ENCODE measurements around the gene EMILIN1. TPM values are rescaled to one million over a fixed set of nuclear protein-coding genes. Genes with fewer than 3 reads are reported as not detected.
A peak's percentile ranks its signal among the peaks of the same experiment; 100 is the strongest.
"Not testable (repeated sequence)": the region's sequence is repeated elsewhere in the genome, so short reads cannot be mapped to it uniquely, and the experiment has no call there.

Gene EMILIN1
- total RNA-seq, 1 donor from 2014 or later, result 42.3 TPM

GRCh38 chr2:27093430-27094352 lies 15.3 kb downstream of the EMILIN1 start:
- no peak for DNase-seq (ENCODE audit: low read depth in 2 of 2)

GRCh38 chr2:27094353-27094984 lies 16.1 kb downstream of the EMILIN1 start:
- no peak for DNase-seq (ENCODE audit: low read depth in 2 of 2)

GRCh38 chr2:27095427-27095744 lies 17.0 kb downstream of the EMILIN1 start:
- no peak for DNase-seq (ENCODE audit: low read depth in 2 of 2)

GRCh38 chr2:27095745-27096651 lies 17.6 kb downstream of the EMILIN1 start:
- peak; percentile 58 to 79 for DNase-seq (ENCODE audit: low read depth in 2 of 2)

DNA sequence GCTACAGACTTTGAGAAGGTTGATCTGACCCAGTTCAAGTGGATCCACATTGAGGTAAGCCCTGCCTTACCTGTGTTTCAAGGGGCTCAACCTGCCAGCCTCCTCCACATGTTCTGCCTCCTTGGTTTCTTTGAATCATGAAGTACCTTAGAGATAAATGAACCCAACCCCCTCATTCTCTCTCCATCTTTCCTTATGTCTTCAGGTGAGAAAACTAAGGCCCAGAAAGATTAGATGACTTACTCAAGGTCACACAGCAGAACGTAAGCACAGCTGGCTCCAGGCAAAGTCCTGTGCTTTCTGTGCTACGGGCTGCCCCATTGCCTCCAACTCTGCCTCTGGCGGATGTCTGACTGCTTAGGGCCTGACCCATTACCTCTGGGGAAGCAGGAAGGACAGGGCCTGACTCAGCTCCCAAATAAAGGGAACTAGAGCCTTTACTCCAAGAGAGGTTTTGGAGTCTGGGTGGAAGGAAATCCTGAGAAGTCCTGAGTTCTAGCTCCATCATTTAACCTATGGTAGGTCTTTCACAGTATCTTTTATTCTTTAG lies 18.4 kb downstream of the EMILIN1 start:
- DNase-seq (ENCODE audit: low read depth in 2 of 2), result no peak

GRCh38 chr2:27097341-27097740 lies 18.9 kb downstream of the EMILIN1 start:
- no peak for DNase-seq (ENCODE audit: low read depth in 2 of 2)

DNA sequence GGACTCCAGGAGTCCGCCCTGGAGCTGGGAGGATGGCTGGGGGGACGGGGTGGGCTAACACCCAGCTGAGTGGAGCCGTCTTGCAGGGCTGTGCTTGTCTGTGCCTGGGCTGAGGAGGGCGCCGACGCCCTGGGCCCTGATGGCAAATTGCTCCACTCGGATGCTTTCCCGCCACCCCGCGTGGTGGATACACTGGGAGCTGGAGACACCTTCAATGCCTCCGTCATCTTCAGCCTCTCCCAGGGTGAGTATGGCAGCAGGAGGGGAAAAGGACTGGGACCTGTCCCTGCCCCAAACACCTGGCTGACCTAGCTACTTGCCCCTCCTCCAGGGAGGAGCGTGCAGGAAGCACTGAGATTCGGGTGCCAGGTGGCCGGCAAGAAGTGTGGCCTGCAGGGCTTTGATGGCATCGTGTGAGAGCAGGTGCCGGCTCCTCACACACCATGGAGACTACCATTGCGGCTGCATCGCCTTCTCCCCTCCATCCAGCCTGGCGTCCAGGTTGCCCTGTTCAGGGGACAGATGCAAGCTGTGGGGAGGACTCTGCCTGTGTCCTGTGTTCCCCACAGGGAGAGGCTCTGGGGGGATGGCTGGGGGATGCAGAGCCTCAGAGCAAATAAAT lies 21.0 kb downstream of the EMILIN1 start:
- no peak for DNase-seq (ENCODE audit: low read depth in 2 of 2)

DNA sequence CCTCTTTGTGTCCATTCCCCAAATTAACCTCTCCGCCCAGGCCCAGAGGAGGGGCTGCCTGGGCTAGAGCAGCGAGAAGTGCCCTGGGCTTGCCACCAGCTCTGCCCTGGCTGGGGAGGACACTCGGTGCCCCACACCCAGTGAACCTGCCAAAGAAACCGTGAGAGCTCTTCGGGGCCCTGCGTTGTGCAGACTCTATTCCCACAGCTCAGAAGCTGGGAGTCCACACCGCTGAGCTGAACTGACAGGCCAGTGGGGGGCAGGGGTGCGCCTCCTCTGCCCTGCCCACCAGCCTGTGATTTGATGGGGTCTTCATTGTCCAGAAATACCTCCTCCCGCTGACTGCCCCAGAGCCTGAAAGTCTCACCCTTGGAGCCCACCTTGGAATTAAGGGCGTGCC lies 21.6 kb downstream of the EMILIN1 start:
- DNase-seq (ENCODE audit: low read depth in 2 of 2), result no peak

DNA sequence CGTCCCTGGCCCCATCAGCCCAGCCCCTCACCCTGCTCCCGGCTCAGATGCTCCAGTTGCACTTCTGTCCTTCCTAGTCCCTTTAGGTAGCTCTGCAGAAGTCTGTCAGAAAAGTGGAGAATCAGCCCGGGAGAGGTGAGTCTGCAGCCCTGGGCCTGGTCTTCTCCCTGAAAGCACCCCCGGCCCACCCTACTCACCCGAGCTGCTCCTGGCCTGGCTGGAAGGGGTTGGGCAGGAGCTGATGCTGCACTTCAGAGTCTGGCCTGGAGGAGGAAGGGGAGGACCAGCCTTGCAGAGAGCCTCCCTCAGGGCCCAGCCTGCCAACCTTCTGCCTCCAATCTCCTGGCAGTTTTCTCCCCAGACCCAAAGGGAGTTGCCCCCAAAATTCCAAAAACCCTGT lies 23.9 kb downstream of the EMILIN1 start:
- DNase-seq (ENCODE audit: low read depth in 2 of 2), result no peak

GRCh38 chr2:27105981-27106380 lies 27.6 kb downstream of the EMILIN1 start:
- no peak for DNase-seq (ENCODE audit: low read depth in 2 of 2)

- peak in 1 of 2 donors; percentile 39 for DNase-seq (ENCODE audit: low read depth in 2 of 2)
Measured at GRCh38 chr2:27108221-27108620, 29.8 kb downstream of the EMILIN1 start.

- no peak for DNase-seq (ENCODE audit: low read depth in 2 of 2)
Measured at GRCh38 chr2:27109083-27109482, 30.7 kb downstream of the EMILIN1 start.

GRCh38 chr2:27110603-27111352 lies 32.4 kb downstream of the EMILIN1 start:
- not testable (repeated sequence) for DNase-seq (ENCODE audit: low read depth in 2 of 2)

GRCh38 chr2:27111392-27112078 lies 33.1 kb downstream of the EMILIN1 start:
- DNase-seq (ENCODE audit: low read depth in 2 of 2), result not testable (repeated sequence)

DNA sequence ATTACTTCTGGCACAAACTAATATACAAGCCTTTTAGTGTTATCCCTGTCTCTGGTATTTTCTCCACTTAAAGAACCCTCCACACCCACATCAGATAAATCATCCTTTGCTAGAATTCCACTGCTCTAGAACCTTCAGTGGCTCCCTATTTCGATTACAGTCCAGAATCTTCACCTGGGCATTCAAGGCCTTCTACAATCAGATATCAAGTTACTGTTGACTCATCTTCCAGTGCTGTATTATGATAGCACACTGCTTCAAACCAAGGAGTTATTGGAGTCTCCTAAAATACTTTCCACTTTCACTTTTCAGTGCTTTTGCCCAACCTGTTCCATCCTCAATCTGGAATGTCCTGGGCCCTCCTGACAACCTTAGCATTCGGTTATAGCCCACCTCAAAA lies 37.1 kb downstream of the EMILIN1 start:
- DNase-seq (ENCODE audit: low read depth in 2 of 2), result no peak

DNA sequence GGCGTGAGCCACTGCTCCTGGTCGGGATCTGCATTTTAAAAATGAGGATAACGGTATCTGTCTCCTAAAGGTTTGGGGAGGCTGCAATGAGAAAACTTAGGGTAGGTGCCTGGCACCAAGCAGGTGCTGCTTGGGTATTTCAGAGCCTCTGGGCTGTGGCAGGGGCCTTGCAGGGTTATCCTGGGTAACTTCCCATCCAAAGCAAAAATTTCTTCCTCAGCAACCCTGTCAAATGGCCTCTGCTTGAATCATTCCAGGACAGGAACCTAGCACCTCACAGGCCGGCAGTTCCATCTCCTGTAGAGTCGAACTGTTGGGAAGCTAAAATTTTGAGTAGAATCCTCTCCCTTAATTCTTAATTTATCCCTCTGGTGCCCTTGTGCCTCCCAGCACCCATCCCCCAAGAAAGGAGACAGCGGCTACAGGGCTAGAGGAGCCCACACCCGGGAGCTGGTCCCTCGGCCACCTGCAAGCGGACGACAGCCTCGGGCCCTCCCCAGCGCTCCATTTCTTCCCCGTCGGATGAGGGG lies 39.6 kb downstream of the EMILIN1 start:
- DNase-seq (ENCODE audit: low read depth in 2 of 2), result no peak

DNA sequence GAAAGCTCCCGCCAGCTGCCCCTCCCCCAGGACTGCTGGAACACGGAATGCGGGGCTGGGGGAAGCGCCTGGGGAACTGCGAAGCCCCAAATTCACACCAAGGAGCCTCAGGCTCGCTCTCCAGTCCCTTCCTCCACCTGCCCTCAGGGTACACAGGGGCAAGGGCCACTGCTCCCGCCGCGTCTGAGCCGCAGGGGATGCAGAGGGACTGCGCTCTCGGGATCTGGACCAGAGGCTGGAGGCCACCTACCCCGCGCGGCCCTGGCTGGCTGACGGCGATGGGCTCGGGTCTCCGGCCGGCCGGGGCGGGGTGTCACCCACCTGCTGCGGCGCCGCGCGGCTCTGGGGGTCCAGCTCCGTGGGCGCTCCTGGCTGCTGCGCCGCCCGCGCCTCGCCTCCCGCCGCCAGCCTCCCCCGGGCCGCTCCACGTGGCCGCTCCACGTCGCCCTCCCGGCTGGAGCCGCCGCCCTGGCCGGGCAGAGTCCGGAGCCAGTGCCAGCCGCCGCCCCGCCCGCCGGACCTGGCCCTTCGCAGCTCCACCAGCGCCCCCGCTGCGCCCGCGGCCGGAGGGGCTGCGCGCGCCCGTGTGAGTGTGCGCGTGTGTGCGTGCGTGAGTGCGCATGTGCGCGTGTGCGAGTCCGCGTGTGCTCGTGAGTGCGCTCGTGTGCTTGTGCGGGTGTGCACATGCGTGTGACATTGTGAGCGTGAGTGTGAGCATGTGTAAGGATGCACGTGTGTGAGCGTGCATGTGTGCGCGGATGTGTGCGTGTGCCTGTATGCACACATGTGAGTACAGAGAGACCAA lies 40.3 kb downstream of the EMILIN1 start, which contains the start of gene CGREF1:
Gene CGREF1, minus strand, starts transcription at position 604 of the 805 bp plus-strand sequence. CDS start 14,762 bp downstream, outside the sequence.
- peak in 1 of 2 donors; percentile 42 for DNase-seq (ENCODE audit: low read depth in 2 of 2)

DNA sequence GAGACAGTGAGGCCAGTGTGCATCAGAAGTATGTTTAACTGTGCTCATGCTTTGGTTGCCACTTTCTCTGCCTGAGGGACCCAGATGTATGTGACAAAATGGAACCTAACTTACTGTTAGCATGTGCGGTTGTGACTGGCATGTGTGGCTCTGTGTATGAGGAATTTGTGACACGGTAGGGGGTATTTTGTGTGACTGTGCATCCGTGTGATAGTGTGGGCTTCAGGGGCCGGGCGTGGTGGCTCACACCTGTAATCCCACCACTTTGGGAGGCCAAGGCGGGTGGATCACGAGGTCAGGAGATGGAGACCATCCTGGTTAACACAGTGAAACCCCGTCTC lies 40.9 kb downstream of the EMILIN1 start:
- not testable (repeated sequence) for DNase-seq (ENCODE audit: low read depth in 2 of 2)

- DNase-seq (ENCODE audit: low read depth in 2 of 2), result no peak
Measured at GRCh38 chr2:27121906-27122305, 43.5 kb downstream of the EMILIN1 start.

Measured in lung microvascular endothelial cell (primary cell).